Measurements from ENCODE around the gene C13orf46. TPM values are rescaled to one million over a fixed set of nuclear protein-coding genes. Genes with fewer than 3 reads are reported as not detected.

Gene C13orf46
- total and polyA plus RNA-seq, 10 of the 15 experiments (the other 5 are each of a cell fraction or from before 2014, with no cell fraction given), result 0.01 to 0.18 (median 0.09) TPM; not detected in 6

- Histone ChIP-seq H3K9me3 (replicated peaks; ENCODE audit: control insufficient read depth, insufficient read depth, low read length) (peaks cover 4% of the 10 kb centered on the region; the same call in 2 of the 3 replicates), H3K4me3 (no peak overlapping the region), H3K36me3 (ENCODE audit: control insufficient read depth in 2 of 2, insufficient read depth in 2 of 2, low read length in 1 of 2) (no peaks in the 10 kb centered on the region), H3K27ac (ENCODE audit: control insufficient read depth, insufficient read depth) (no peak overlapping the region), H3K79me2 (ENCODE audit: control insufficient read depth, insufficient read depth, low read length) (no peaks in the 10 kb centered on the region), H3K27me3 (replicated peaks in 1 of 2; ENCODE audit: control insufficient read depth in 2 of 2, insufficient read depth in 2 of 2, low read length in 1 of 2) (no peaks in the 10 kb centered on the region; a peak in 1 of 4 replicates), H2AFZ (ENCODE audit: control insufficient read depth, low read depth, low read length) (no peak overlapping the region), H4K20me1 (ENCODE audit: control insufficient read depth, insufficient read depth) (no peaks in the 10 kb centered on the region), H3K9ac (ENCODE audit: control insufficient read depth, insufficient read depth, low read length) (no peak overlapping the region), H3K4me1 (ENCODE audit: control insufficient read depth, insufficient read depth, low read length) (peaks cover 9% of the 10 kb centered on the region), H3K4me2 (ENCODE audit: control insufficient read depth, insufficient read depth) (no peak overlapping the region)
- ChIA-PET SMC1A (ENCODE audit: uncharacterized antibody, unreplicated experiment) (no interaction called here), CTCF (no interaction called here), POLR2A (no interaction called here), RAD21 (ENCODE audit: unreplicated experiment) (no interaction called here)
- ATAC-seq (no peak), DNase-seq (ENCODE audit: low read depth, low spot score) (no peak), FAIRE-seq (no peak)
- BruUV-seq (replicated peaks), result no TSS peak
- intact Hi-C loops (cut with micrococcal nuclease; ENCODE audit: unreplicated experiment), result no loop called here
- in situ Hi-C loops (cut with MboI), result no loop called here
- WGBS (ENCODE audit: insufficient coverage, insufficient replicate concordance, low lambda C conversion rate, missing lambda C conversion rate), result 72% methylated on average over 16 of the region's 16 CpGs
- TF ChIP-seq STAT3 (IDR thresholded peaks at IDR 0.05; ENCODE audit: low read depth, low read length) (no peak), HDAC2 (IDR thresholded peaks at IDR 0.05) (no peak), BACH1 (IDR thresholded peaks at IDR 0.05; ENCODE audit: borderline replicate concordance) (no peak), SREBF2 (IDR thresholded peaks at IDR 0.05; ENCODE audit: low read length) (no peak), IRF5 (IDR thresholded peaks at IDR 0.05; ENCODE audit: borderline replicate concordance) (no peak), EZH2 (IDR thresholded peaks at IDR 0.05; ENCODE audit: borderline replicate concordance, control insufficient read depth, low read depth, low read length) (no peak), NKRF (conservative IDR thresholded peaks at IDR 0.05) (no peak), FOS (IDR thresholded peaks at IDR 0.05; ENCODE audit: borderline replicate concordance, extremely low read depth, insufficient read length) (no peak), MLLT1 (IDR thresholded peaks at IDR 0.05) (no peak), SRF (IDR thresholded peaks at IDR 0.05; ENCODE audit: low read depth in 2 of 2, low read length in 2 of 2) (no peak), ZBTB40 (IDR thresholded peaks at IDR 0.05; ENCODE audit: borderline replicate concordance) (no peak), ZBTB33 (IDR thresholded peaks at IDR 0.05) (no peak), RCOR1 (conservative IDR thresholded peaks at IDR 0.05; ENCODE audit: low read depth, low read length) (no peak), NFXL1 (IDR thresholded peaks at IDR 0.05; ENCODE audit: borderline replicate concordance) (no peak)
These were observed 47.5 kb downstream of the C13orf46 start for GRCh38 chr13:113926301-113926761.
